Measurements from ENCODE around the gene IGFBP5. TPM values are rescaled to one million over a fixed set of nuclear protein-coding genes. Genes with fewer than 3 reads are reported as not detected.

The IGFBP5 gene, protein sequence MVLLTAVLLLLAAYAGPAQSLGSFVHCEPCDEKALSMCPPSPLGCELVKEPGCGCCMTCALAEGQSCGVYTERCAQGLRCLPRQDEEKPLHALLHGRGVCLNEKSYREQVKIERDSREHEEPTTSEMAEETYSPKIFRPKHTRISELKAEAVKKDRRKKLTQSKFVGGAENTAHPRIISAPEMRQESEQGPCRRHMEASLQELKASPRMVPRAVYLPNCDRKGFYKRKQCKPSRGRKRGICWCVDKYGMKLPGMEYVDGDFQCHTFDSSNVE
- 61.9 and 111 TPM in 2 replicates for total RNA-seq

DNA sequence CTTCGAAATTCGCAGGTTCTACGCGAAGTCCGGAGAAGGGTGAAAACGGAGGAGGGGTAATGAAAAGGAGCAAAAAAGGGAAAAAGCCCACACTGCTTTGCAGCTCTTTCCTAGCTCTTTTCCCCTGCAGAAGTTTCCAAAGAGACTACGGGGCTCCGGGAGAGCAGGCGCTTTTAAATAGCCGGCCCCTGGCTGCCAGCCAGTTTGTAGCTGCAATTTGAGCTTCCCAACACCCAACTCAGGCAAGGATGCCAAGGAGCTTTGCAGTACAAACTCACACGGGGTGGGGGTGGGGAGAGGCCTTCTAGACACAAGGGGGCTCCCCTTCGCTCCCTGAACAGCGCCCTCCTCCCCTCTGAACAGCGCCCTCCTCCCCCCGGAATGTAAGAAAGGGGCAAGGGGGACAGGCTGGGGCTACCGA is at the start of gene IGFBP5:
Gene IGFBP5, minus strand, starts transcription at position 149 of the 421 bp plus-strand sequence. CDS start 774 bp downstream, outside the sequence.
- TF ChIP-seq, protein P1, sequence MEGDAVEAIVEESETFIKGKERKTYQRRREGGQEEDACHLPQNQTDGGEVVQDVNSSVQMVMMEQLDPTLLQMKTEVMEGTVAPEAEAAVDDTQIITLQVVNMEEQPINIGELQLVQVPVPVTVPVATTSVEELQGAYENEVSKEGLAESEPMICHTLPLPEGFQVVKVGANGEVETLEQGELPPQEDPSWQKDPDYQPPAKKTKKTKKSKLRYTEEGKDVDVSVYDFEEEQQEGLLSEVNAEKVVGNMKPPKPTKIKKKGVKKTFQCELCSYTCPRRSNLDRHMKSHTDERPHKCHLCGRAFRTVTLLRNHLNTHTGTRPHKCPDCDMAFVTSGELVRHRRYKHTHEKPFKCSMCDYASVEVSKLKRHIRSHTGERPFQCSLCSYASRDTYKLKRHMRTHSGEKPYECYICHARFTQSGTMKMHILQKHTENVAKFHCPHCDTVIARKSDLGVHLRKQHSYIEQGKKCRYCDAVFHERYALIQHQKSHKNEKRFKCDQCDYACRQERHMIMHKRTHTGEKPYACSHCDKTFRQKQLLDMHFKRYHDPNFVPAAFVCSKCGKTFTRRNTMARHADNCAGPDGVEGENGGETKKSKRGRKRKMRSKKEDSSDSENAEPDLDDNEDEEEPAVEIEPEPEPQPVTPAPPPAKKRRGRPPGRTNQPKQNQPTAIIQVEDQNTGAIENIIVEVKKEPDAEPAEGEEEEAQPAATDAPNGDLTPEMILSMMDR (conservative IDR thresholded peaks at IDR 0.05; ENCODE audit: low read depth, low read length): no peak
- H3K4me3 ChIP-seq (ENCODE audit: low read depth, low read length): peak within 1 kb of the TSS; percentile 71
- no peak for DNase-seq (ENCODE audit: low read depth)

DNA sequence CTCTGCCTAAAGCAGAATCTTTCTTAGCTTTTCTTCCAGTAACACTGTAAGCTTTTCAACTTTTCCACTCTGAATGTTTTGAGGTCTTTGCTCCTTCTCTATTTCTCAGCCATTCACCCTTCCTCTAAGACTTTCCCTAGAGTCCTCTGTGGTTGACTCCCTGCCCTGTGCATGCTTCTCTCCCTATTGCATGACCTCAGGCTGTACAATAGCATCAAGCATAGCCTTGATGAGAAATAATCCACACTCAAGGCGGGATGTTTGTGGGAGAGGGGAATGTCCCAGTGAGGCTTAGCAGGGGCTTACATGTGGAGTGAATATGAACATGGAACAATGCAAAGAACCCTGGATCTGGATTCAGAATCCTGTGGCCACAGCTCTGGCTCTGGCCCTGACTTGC is 48.4 kb upstream of the IGFBP5 start:
- DNase-seq (ENCODE audit: low read depth): no peak
- TF ChIP-seq, protein P1 (conservative IDR thresholded peaks at IDR 0.05; ENCODE audit: low read depth, low read length): no peak

DNA sequence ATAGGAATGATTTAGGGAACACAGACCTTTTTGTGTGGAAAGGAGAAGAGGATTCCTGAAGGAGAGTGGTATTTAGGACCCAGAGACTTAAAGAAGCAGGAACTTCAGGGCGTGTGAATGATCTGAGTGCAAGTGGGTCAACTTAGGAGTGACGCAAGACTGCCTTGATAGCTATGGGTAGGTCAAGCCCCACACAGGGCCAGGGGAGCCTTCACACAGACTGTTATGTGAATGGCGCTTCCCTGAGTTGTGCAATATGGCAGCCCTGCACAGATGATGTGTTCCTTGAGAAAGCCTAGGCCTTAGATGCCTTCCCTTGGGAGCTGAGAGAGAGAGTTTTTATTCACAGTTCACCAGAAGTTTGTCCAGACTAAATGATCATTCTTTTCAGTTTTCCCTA is 47.1 kb upstream of the IGFBP5 start:
- H3K4me3 ChIP-seq (ENCODE audit: low read depth, low read length): no peak overlapping the region
- TF ChIP-seq, protein P1 (conservative IDR thresholded peaks at IDR 0.05; ENCODE audit: low read depth, low read length): no peak
- no peak for DNase-seq (ENCODE audit: low read depth)

More for the DNA sequence above, 48.4 kb upstream of the IGFBP5 start:
- H3K4me3 ChIP-seq (ENCODE audit: low read depth, low read length): no peak overlapping the region

DNA sequence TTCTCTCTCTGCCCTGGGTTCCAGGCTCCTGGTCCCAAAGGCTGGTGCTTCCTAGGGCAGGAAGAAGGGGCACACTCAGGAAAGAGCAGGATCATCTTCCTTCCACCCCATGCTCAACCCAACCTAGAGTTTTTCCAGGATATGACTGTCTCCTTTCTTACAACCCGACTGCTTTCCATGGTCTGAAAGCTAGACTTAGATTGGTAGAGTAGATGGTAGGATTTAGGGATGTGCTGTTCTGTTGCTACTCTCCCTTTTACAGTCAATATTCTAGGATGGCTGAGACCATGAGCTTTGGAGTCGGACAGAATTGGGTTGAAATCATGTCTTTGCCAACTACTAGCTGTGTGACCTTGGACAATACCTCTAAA is 45.9 kb upstream of the IGFBP5 start:
- no peak for DNase-seq (ENCODE audit: low read depth)
- no peak overlapping the region for H3K4me3 ChIP-seq (ENCODE audit: low read depth, low read length)
- TF ChIP-seq, protein P1 (conservative IDR thresholded peaks at IDR 0.05; ENCODE audit: low read depth, low read length): no peak

DNA sequence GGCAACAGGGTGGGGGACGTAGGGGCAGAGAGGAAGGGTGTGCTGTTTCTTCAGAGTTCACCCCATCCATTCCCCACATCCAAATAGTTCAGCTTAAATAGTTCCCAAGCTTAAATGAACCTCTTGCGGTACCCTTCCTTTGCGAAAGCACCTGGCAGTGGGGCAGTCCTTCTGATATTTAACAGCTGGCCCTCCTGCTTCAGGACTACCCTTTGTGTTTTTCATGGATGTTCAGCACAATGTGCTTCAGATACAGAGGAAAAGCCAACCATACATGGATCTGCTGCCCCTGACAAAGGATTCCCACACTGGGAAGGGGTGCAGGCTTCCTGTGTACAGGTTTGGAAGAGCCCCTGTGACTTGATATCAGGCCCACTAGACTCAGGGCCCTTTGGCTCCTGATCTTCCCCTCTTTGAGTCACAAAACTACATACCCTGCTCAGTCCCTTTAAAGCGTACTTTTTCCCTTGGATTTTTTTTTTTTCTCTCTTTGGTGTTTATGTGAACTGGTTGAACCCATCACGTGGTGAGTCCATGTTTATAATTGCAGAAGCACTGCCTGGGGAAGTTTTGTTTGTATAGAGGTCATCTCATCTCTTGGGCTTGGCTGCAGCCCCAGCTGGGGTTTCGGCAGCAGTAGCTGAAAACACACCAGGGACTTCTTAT is 45.3 kb upstream of the IGFBP5 start:
- no peak for DNase-seq (ENCODE audit: low read depth)
- no peak overlapping the region for H3K4me3 ChIP-seq (ENCODE audit: low read depth, low read length)
- TF ChIP-seq, protein P1 (conservative IDR thresholded peaks at IDR 0.05; ENCODE audit: low read depth, low read length): no peak

DNA sequence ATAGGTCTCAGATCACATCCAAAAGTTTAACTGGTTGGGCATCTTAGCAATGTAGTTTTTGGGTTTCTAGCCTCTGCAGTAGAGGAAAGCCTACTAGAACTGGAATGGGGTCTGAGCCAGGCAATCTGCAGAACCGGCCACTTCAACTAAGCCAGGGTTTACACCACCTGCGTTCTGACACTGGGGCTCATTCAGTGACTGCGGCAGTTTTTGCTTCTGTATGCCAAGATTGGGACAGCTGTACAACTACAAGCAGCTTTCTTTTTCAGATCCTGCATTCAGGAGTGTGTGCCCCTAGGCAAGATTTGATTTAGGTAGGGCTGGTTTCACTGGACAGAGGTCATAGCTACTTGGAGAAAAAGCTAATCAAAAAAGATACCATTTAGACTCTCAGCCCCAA is 43.7 kb upstream of the IGFBP5 start:
- TF ChIP-seq, protein P1 (conservative IDR thresholded peaks at IDR 0.05; ENCODE audit: low read depth, low read length): no peak
- no peak for DNase-seq (ENCODE audit: low read depth)
- no peak overlapping the region for H3K4me3 ChIP-seq (ENCODE audit: low read depth, low read length)
